GM19452 (cell line): Measurements from ENCODE around the gene ATP5MK.
"Not testable (repeated sequence)": the region's sequence is repeated elsewhere in the genome, so short reads cannot be mapped to it uniquely, and the experiment has no call there.

Experiments
- ATAC-seq: cut with Tn5 transposase; IDR thresholded peaks from one replicate; pipeline ENCODE4 v1.9.1; 2021; ENCODE audit not compliant: unreplicated experiment

ATP5MK gene

GRCh38 chr10:103397191-103397825 is 1.0 kb upstream of the ATP5MK start:
- ATAC-seq: no peak

- ATAC-seq: no peak
Observed at GRCh38 chr10:103396789-103397087, 463 bp upstream of the ATP5MK start.

- no peak for ATAC-seq
Observed at GRCh38 chr10:103395754-103396066, 565 bp downstream of the ATP5MK start.

GRCh38 chr10:103394180-103394579 is 2.1 kb downstream of the ATP5MK start:
- no peak for ATAC-seq

- ATAC-seq: no peak
Observed at GRCh38 chr10:103382769-103383168, 13.5 kb downstream of the ATP5MK start.

GRCh38 chr10:103374263-103374662 is 22.0 kb downstream of the ATP5MK start:
- no peak for ATAC-seq

GRCh38 chr10:103373544-103373943 is 22.7 kb downstream of the ATP5MK start:
- no peak for ATAC-seq

GRCh38 chr10:103367782-103368518 is 28.3 kb downstream of the ATP5MK start, which contains the start of gene TAF5:
Gene TAF5 (plus strand): TSS chr10:103367976. CDS start chr10:103367990, 14 bp downstream.
- ATAC-seq: peak; percentile 53

GRCh38 chr10:103367379-103367781 is 28.9 kb downstream of the ATP5MK start:
- ATAC-seq: no peak

- ATAC-seq: not testable (repeated sequence)
Observed at GRCh38 chr10:103360791-103361190, 35.5 kb downstream of the ATP5MK start.

- not testable (repeated sequence) for ATAC-seq
Observed at GRCh38 chr10:103359493-103359892, 36.8 kb downstream of the ATP5MK start.

GRCh38 chr10:103355906-103356599 is 40.2 kb downstream of the ATP5MK start:
- no peak for ATAC-seq

- not testable (repeated sequence) for ATAC-seq
Observed at GRCh38 chr10:103354567-103354966, 41.7 kb downstream of the ATP5MK start.

GRCh38 chr10:103353281-103353680 is 43.0 kb downstream of the ATP5MK start:
- ATAC-seq: no peak

GRCh38 chr10:103350517-103351260 is 45.6 kb downstream of the ATP5MK start, which contains the start of gene PCGF6:
Gene PCGF6 (minus strand): TSS chr10:103351140. CDS start chr10:103351066, 74 bp downstream.
- peak; percentile 83 for ATAC-seq

GRCh38 chr10:103350175-103350516 is 46.1 kb downstream of the ATP5MK start:
- no peak for ATAC-seq
